AG04449 (cell line): ENCODE measurements around the gene VLDLR.

Source experiments
- CTCF ChIA-PET: fragments of 350-600 bp; formaldehyde crosslinking; extraction: SDS; loops from one replicate; lab custom pipeline; 2021; ENCODE audit warnings: antibody characterized with exemption; lab: Yijun Ruan, JAX
- POLR2A ChIA-PET: fragments of 400-600, 350-600 bp; formaldehyde crosslinking; extraction: SDS; loops from one replicate; lab custom pipeline; 2020; ENCODE audit warnings: antibody characterized with exemption, inconsistent platforms; lab: Yijun Ruan, JAX
- DNase-seq: peaks from one replicate; pipeline ENCODE4 v3.0.0-alpha.2; 2010; ENCODE audit warnings: low read depth, low spot score
- H3K4me3 ChIP-seq: 2 replicates; pipeline ENCODE4 v1.5.1; 2011; ENCODE audit warnings: low read depth, mild to moderate bottlenecking, control low read depth, low read length
- CTCF ChIP-seq: IDR thresholded peaks from one replicate; pipeline ENCODE4 v1.5.1; 2011; ENCODE audit warnings: mild to moderate bottlenecking, moderate library complexity, low read length, control low read depth, inconsistent platforms; ENCODE audit not compliant: insufficient read depth; ENCODE audit errors: missing control alignments

Gene VLDLR

DNA sequence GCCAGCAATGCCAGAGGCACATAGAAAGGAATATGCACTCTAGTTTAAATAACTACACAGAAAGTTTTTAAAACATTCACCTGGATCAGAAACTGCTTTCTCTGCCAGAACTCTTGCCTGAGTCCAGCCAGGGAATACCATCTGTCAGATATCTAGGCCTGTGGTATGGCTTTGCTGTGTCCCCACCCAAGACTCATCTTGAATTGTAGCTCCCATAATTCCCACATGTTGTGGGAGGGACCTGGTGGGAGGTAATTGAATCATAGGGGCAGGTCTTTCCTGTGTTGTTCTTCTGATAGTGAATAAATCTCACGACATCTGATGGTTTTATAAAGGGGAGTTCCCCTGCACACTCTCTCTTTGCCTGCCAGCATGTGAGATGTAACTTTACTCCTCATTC, 54.2 kb downstream of the VLDLR start:
- POLR2A ChIA-PET, result no interaction called here
- H3K4me3 ChIP-seq, result no peak overlapping the region
- TF ChIP-seq CTCF, result no peak
- CTCF ChIA-PET, result no interaction called here
- DNase-seq, result no peak

DNA sequence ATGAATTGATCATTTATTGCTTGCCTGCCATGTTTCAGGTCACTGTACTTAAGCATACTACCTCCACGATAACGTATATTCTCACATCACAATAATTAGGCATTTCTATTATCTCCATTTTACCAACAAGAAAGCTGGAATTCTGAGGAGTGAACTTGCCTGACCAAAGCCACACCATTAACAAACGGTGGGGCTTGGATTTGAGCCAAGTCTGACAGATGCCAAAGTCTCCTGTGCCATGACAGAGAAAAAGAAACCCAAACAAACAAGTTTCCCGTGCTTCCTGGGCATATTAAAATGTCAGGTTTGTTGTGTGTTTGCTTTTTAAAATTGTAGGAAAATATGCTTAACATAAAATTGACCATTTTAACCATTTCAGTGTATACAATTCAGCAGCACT, 54.9 kb downstream of the VLDLR start:
- no peak for TF ChIP-seq CTCF
- no peak for DNase-seq
- ChIA-PET CTCF (no interaction called here), POLR2A (no interaction called here)
- H3K4me3 ChIP-seq, result no peak overlapping the region

GRCh38 chr9:2677915-2678889, 56.6 kb downstream of the VLDLR start:
- ChIA-PET CTCF (no interaction called here), POLR2A (no interaction called here)
- TF ChIP-seq CTCF, result no peak
- H3K4me3 ChIP-seq, result no peak overlapping the region
- no peak for DNase-seq

DNA sequence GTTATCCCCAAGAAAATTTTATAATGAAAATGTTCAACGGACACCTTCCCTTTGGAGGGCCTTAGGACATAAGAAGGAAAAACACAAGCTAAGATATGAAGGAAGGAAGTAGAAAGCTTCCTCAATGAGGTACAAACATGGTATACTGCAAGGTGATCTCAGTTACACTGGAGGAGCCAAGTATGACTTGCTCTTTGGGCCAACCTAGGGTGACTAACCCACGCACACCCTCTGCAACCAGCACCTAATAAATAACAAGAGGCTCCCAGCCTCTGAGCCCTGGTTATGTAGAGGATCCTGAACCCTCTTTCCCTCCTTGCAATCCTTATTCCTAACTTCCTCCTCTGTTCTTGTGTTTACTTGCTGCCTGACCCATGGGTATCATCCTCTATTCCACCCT, 57.4 kb downstream of the VLDLR start:
- ChIA-PET POLR2A (no interaction called here), CTCF (no interaction called here)
- DNase-seq, result no peak
- TF ChIP-seq CTCF, result no peak
- no peak overlapping the region for H3K4me3 ChIP-seq

- TF ChIP-seq CTCF, result no peak
- DNase-seq, result no peak
- no peak overlapping the region for H3K4me3 ChIP-seq
- ChIA-PET POLR2A (no interaction called here), CTCF (no interaction called here)
Measured at GRCh38 chr9:2681981-2682380, 60.4 kb downstream of the VLDLR start.

- DNase-seq, result no peak
- TF ChIP-seq CTCF, result no peak
Measured at GRCh38 chr9:2686911-2687310, 65.3 kb downstream of the VLDLR start.

More at GRCh38 chr9:2686911-2687310, 65.3 kb downstream of the VLDLR start:
- ChIA-PET CTCF (no interaction called here), POLR2A (no interaction called here)
- H3K4me3 ChIP-seq, result no peak overlapping the region
